ENCODE data around the gene CPNE5.

- TF ChIP-seq CTCF (IDR thresholded peaks at IDR 0.05) = no peak
- no peak for TF ChIP-seq POLR2A (IDR thresholded peaks at IDR 0.05)
Observed at GRCh38 chr6:36758516-36759147, 80.6 kb downstream of the CPNE5 start.
